HepG2 (cell line): ENCODE measurements around the gene NFE2. TPM values are rescaled to one million over a fixed set of nuclear protein-coding genes. Genes with fewer than 3 reads are reported as not detected.

Experiments used
- ATAC-seq: fragments of 200-7000 bp; cut with Tn5 transposase; 3 replicates; pipeline ENCODE4 v1.9.1; 2020; ENCODE audit warnings: mild to moderate bottlenecking, moderate library complexity
- BruUV-seq: library from RNA; stranded (reverse); fragments of 400-500 nt; replicated peaks from 2 replicates; lab custom pipeline; 2021; lab: Mats Ljungman, UMichigan
- CTCF ChIA-PET: fragments of 300-600 bp; formaldehyde crosslinking; extraction: SDS; loops from one replicate; lab custom pipeline; 2021; ENCODE audit warnings: low total read pairs, inconsistent platforms, low intra/inter-chr PET ratio; lab: Yijun Ruan, JAX
- POLR2A ChIA-PET: fragments of 350-600 bp; sonication (Branson Sonifier 250); formaldehyde crosslinking; loops from one replicate; lab custom pipeline; 2020; ENCODE audit warnings: antibody characterized with exemption, inconsistent platforms; lab: Yijun Ruan, JAX
- DNase-seq: peaks from one replicate; pipeline ENCODE4 v3.0.0-alpha.2; 2015; ENCODE audit warnings: low spot score
- FAIRE-seq: peaks from 3 replicates; lab custom pipeline; 2011; peaks lifted over from hg19 to GRCh38; lab: Jason Lieb, UNC
- H2AFZ ChIP-seq: one replicate; pipeline ENCODE4 v1.6.1; 2011; ENCODE audit warnings: low read length, inconsistent platforms
- H3K27ac ChIP-seq: fragments of 300-600 bp; 3 replicates; pipeline ENCODE4 v1.8.0; 2011; ENCODE audit warnings: mixed run types, mild to moderate bottlenecking, mixed read lengths, low read length, inconsistent platforms; ENCODE audit not compliant: insufficient read depth; ENCODE audit errors: extremely low read length
- H3K27me3 ChIP-seq, 2 experiments: fragments of 200-600 bp in 1 of 2; 2 replicates in 1 of 2; 3 replicates in 1 of 2; pipeline versions ENCODE4 v1.6.0 to v1.8.0; 2011; ENCODE audit warnings: low read length in 2 of 2, mild to moderate bottlenecking in 2 of 2, moderate library complexity in 2 of 2, inconsistent platforms in 1 of 2; ENCODE audit not compliant: insufficient read depth in 2 of 2, control insufficient read depth in 1 of 2
- H3K36me3 ChIP-seq, 2 experiments: fragments of 200-600 bp in 1 of 2; replicated peaks in 1 of 2; 2 replicates in 1 of 2; 3 replicates in 1 of 2; pipeline versions ENCODE4 v1.5.1 to v1.8.0; 2011; ENCODE audit warnings: low read length in 2 of 2, inconsistent platforms in 1 of 2; ENCODE audit not compliant: insufficient read depth in 2 of 2, control insufficient read depth in 1 of 2
- H3K4me1 ChIP-seq: 2 replicates; pipeline ENCODE4 v1.5.1; 2012; ENCODE audit warnings: low read length, inconsistent platforms; ENCODE audit not compliant: insufficient read depth
- H3K4me2 ChIP-seq: 2 replicates; pipeline ENCODE4 v1.6.0; 2011; ENCODE audit warnings: low read depth, low read length, inconsistent platforms
- H3K4me3 ChIP-seq, 3 experiments: fragments of 200-600 bp in 1 of 3; sonication (generic), shearing (Covaris generic) in 1 of 3; replicated peaks in 1 of 3; 2 replicates each; pipeline ENCODE4 v1.5.1; 2011 to 2016; ENCODE audit warnings: low read length in 3 of 3, inconsistent platforms in 2 of 3, low read depth in 2 of 3, mild to moderate bottlenecking in 2 of 3, control low read depth in 1 of 3, mixed read lengths in 1 of 3; ENCODE audit not compliant: insufficient read depth in 1 of 3
- H3K79me2 ChIP-seq: one replicate; pipeline ENCODE4 v1.6.1; 2011; ENCODE audit warnings: low read length, inconsistent platforms; ENCODE audit not compliant: insufficient read depth
- H3K9ac ChIP-seq: 2 replicates; pipeline ENCODE4 v1.6.0; 2011; ENCODE audit warnings: mild to moderate bottlenecking, low read depth, low read length, inconsistent platforms; ENCODE audit not compliant: insufficient read depth
- H3K9me3 ChIP-seq: 2 replicates; pipeline ENCODE4 v1.5.1; 2012; ENCODE audit warnings: mild to moderate bottlenecking, low read length
- H4K20me1 ChIP-seq: 2 replicates; pipeline ENCODE4 v1.6.0; 2011; ENCODE audit warnings: inconsistent platforms, mild to moderate bottlenecking, low read length, moderate library complexity; ENCODE audit not compliant: insufficient read depth
- GTF2F1 ChIP-seq: fragments of 150-350 bp; IDR thresholded peaks from 2 replicates; pipeline ENCODE4 v1.6.1; 2014; ENCODE audit warnings: low read length
- ISL2 ChIP-seq: sonication (generic); formaldehyde crosslinking; IDR thresholded peaks from 2 replicates; pipeline ENCODE4 v1.5.0; 2020; ENCODE audit warnings: missing genetic modification reagents
- ONECUT2 ChIP-seq: sonication (generic); formaldehyde crosslinking; IDR thresholded peaks from 2 replicates; pipeline ENCODE4 v1.4.0; 2020; ENCODE audit warnings: missing genetic modification reagents
- SUZ12 ChIP-seq: fragments of 150-350 bp; IDR thresholded peaks from 2 replicates; pipeline ENCODE4 v1.6.1; 2014; ENCODE audit warnings: low read depth, low read length
- ZFX ChIP-seq: sonication (generic); formaldehyde crosslinking; IDR thresholded peaks from 2 replicates; pipeline ENCODE4 v1.4.0; 2020; ENCODE audit warnings: mild to moderate bottlenecking, low read depth, missing genetic modification reagents, moderate library complexity
- ZMAT3 ChIP-seq: sonication (generic); formaldehyde crosslinking; conservative IDR thresholded peaks from 2 replicates; pipeline ENCODE4 v1.7.0; 2021; ENCODE audit warnings: missing genetic modification reagents
- WGBS: methylation state at CpG from one replicate; pipeline ENCODE4 v1.1.6; 2017; ENCODE audit warnings: low lambda C conversion rate; 5-methylcytosine and 5-hydroxymethylcytosine counted together
- in situ Hi-C: cut with HindIII; loops from 2 replicates; pipeline ENCODE4 v1.10.0; 2017; ENCODE audit warnings: low pct_unique_long_range_greater_than_20kb; ENCODE audit not compliant: extremely low pct_ligation_motif_present
- intact Hi-C: fragments of 100-400 bp; cut with micrococcal nuclease; formaldehyde crosslinking; loops from one replicate; pipeline ENCODE4 v1.10.0; 2022; ENCODE audit not compliant: unreplicated experiment
- polyA plus RNA-seq, 8 experiments: library from polyadenylated mRNA; depleted of rRNA in 3 of 8; stranded (reverse) in 7 of 8; unstranded in 1 of 8; fragments of >200 nt; fragmentation: Illumina TruSeq in 4 of 8; extraction: Trizol in 4 of 8; gene quantifications; 2 replicates each; pipeline versions ENCODE4 v1.2.1 to v1.2.3, GENCODE V29; 2011 to 2016; ENCODE audit warnings: low read depth in 4 of 8, missing spikeins in 1 of 8, mixed read lengths in 1 of 8; ENCODE audit not compliant: insufficient read depth in 1 of 8
- total RNA-seq, 5 experiments: library from RNA; depleted of rRNA; stranded (reverse); fragments of >200 nt; fragmentation: Illumina TruSeq; extraction: Trizol; gene quantifications; 2 replicates each; pipeline ENCODE4 v1.2.3, GENCODE V29; 2016; ENCODE audit warnings: low read depth in 1 of 5
- TF ChIP-seq, protein P1 (sequence below), 2 experiments: sonication (generic) in 1 of 2; formaldehyde crosslinking in 1 of 2; IDR thresholded peaks; 2 replicates each; pipeline versions ENCODE4 v1.4.0 to v1.6.1; 2016 to 2020; ENCODE audit warnings: borderline replicate concordance in 1 of 2, low read depth in 1 of 2, mild to moderate bottlenecking in 1 of 2, missing genetic modification reagents in 1 of 2
- TF ChIP-seq, protein P2 (sequence below): sonication (generic); formaldehyde crosslinking; IDR thresholded peaks from 2 replicates; pipeline ENCODE4 v1.4.0; 2020; ENCODE audit warnings: mild to moderate bottlenecking, missing genetic modification reagents
- TF ChIP-seq, protein P3 (sequence below): sonication (generic); formaldehyde crosslinking; conservative IDR thresholded peaks from 2 replicates; pipeline ENCODE4 v1.4.0; 2020; ENCODE audit warnings: missing genetic modification reagents
- TF ChIP-seq, protein P4 (sequence below): sonication (generic); formaldehyde crosslinking; IDR thresholded peaks from 2 replicates; pipeline ENCODE4 v1.8.1; 2022; ENCODE audit warnings: low read depth, mild to moderate bottlenecking, missing genetic modification reagents
- TF ChIP-seq, protein P5 (sequence below): IDR thresholded peaks from 2 replicates; pipeline ENCODE4 v1.6.1; 2016; ENCODE audit warnings: low read depth, borderline replicate concordance

NFE2 gene
- total and polyA plus RNA-seq, 2 of the 13 experiments (the other 11 are each of a cell fraction or from before 2014, with no cell fraction given) = 4.5 to 7.8 TPM

DNA sequence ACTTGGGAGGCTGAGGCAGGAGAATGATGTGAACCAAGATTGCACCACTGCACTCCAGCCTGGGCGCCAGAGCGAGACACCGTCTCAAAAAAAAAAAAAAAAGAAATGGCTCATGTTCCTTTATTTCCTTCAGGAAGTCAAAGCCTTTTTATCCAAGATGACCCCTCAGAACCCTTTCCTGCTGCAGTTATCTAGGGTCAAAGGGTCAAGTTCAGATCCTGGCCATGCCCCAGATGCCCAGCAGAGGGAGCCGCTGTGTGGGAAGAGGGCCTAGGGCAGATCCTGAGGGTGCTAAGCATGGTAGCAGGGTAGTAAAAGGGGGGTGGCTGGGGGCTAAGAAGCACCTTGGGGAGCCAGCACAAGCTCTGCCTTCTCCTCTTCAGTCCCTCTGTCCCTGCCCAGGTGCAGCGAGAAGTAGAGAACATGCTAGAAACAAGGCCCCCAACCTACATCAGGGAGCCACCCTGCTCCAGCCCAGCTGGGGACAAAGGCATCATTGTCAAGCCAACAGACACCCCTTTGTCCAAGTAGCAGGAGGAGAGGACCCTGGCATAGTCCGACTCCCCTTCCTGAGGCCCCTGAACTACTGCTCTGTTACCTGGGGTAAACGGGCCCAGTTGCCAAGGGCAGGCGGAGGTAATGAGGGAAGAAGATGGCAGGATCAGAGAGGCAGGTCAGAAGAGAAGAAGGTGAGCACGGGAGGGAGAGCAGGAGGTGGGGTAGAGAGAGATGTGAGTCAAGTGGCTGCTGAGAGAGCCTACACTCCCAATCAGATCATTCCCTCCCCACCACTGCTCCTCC lies 6.5 kb downstream of the NFE2 start:
- ATAC-seq = peak; percentile 60
- ChIA-PET POLR2A (interaction anchor here (0.9 to 14.6 kb wide), 10 partner anchors 8 to 65 kb away, joined by 4 to 176 read pairs (median 8); partner anchors contain the start of genes CBX5, COPZ1 and HNRNPA1), CTCF (interaction anchor here (0.9 to 3.4 kb wide), 4 partner anchors 27 to 85 kb away, joined by 3 to 34 read pairs (median 16); partner anchors contain the start of gene COPZ1)
- BruUV-seq = no TSS peak
- FAIRE-seq = peak; percentile 85
- peak overlapping the region; percentile 91 for H3K4me2 ChIP-seq
- DNase-seq = peak; percentile 89
- peak overlapping the region; percentile 82 for H2AFZ ChIP-seq
- H3K9ac ChIP-seq = peak overlapping the region; percentile 79
- peak overlapping the region; percentile 89 for H3K27ac ChIP-seq
- H3K27me3 ChIP-seq = no peaks in the 10 kb centered on the region
- 8% methylated on average over 8 of the region's 9 CpGs for WGBS
- H3K9me3 ChIP-seq = no peaks in the 10 kb centered on the region
- H3K36me3 ChIP-seq = peaks cover 2 to 11% of the 10 kb centered on the region in 2 experiments; a peak in 2 of 5 replicates
- peaks cover 3% of the 10 kb centered on the region for H3K79me2 ChIP-seq
- no peaks in the 10 kb centered on the region for H4K20me1 ChIP-seq
- in situ Hi-C loops (no loop called here), intact Hi-C loops (loop anchor here (1.0 kb wide), 4 partner anchors 30 to 74 kb away; no protein-coding TSS in a partner anchor)
- H3K4me3 ChIP-seq = peak overlapping the region in 2 of 3 experiments; percentile 26 to 64; a peak in 3 of 6 replicates
- H3K4me1 ChIP-seq = peaks cover 57% of the 10 kb centered on the region
- TF ChIP-seq ISL2 (CRISPR knock-in tag) (peak; percentile 56; the same call in 1 of the 2 replicates), SUZ12 (no peak), ZFX (CRISPR knock-in tag) (peak; percentile 38), ONECUT2 (CRISPR knock-in tag) (no peak), ZMAT3 (0 out of 2 replicates have a peak, but pooled peaks have one; percentile 44), GTF2F1 (no peak)
- TF ChIP-seq, protein P1, sequence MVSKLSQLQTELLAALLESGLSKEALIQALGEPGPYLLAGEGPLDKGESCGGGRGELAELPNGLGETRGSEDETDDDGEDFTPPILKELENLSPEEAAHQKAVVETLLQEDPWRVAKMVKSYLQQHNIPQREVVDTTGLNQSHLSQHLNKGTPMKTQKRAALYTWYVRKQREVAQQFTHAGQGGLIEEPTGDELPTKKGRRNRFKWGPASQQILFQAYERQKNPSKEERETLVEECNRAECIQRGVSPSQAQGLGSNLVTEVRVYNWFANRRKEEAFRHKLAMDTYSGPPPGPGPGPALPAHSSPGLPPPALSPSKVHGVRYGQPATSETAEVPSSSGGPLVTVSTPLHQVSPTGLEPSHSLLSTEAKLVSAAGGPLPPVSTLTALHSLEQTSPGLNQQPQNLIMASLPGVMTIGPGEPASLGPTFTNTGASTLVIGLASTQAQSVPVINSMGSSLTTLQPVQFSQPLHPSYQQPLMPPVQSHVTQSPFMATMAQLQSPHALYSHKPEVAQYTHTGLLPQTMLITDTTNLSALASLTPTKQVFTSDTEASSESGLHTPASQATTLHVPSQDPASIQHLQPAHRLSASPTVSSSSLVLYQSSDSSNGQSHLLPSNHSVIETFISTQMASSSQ (IDR thresholded peaks at IDR 0.05; ENCODE audit: low read depth) = no peak
- TF ChIP-seq, protein P1 (CRISPR knock-in tag; IDR thresholded peaks at IDR 0.05; ENCODE audit: borderline replicate concordance) = no peak; the same call in 1 of the 2 replicates
- TF ChIP-seq, protein P2, sequence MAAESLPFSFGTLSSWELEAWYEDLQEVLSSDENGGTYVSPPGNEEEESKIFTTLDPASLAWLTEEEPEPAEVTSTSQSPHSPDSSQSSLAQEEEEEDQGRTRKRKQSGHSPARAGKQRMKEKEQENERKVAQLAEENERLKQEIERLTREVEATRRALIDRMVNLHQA (CRISPR knock-in tag) = no peak
- TF ChIP-seq, protein P3, sequence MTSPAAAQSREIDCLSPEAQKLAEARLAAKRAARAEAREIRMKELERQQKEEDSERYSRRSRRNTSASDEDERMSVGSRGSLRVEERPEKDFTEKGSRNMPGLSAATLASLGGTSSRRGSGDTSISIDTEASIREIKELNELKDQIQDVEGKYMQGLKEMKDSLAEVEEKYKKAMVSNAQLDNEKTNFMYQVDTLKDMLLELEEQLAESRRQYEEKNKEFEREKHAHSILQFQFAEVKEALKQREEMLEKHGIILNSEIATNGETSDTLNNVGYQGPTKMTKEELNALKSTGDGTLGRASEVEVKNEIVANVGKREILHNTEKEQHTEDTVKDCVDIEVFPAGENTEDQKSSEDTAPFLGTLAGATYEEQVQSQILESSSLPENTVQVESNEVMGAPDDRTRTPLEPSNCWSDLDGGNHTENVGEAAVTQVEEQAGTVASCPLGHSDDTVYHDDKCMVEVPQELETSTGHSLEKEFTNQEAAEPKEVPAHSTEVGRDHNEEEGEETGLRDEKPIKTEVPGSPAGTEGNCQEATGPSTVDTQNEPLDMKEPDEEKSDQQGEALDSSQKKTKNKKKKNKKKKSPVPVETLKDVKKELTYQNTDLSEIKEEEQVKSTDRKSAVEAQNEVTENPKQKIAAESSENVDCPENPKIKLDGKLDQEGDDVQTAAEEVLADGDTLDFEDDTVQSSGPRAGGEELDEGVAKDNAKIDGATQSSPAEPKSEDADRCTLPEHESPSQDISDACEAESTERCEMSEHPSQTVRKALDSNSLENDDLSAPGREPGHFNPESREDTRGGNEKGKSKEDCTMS = no peak
- TF ChIP-seq, protein P4, sequence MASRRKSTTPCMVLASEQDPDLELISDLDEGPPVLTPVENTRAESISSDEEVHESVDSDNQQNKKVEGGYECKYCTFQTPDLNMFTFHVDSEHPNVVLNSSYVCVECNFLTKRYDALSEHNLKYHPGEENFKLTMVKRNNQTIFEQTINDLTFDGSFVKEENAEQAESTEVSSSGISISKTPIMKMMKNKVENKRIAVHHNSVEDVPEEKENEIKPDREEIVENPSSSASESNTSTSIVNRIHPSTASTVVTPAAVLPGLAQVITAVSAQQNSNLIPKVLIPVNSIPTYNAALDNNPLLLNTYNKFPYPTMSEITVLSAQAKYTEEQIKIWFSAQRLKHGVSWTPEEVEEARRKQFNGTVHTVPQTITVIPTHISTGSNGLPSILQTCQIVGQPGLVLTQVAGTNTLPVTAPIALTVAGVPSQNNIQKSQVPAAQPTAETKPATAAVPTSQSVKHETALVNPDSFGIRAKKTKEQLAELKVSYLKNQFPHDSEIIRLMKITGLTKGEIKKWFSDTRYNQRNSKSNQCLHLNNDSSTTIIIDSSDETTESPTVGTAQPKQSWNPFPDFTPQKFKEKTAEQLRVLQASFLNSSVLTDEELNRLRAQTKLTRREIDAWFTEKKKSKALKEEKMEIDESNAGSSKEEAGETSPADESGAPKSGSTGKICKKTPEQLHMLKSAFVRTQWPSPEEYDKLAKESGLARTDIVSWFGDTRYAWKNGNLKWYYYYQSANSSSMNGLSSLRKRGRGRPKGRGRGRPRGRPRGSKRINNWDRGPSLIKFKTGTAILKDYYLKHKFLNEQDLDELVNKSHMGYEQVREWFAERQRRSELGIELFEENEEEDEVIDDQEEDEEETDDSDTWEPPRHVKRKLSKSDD (CRISPR knock-in tag) = no peak
- TF ChIP-seq, protein P5, sequence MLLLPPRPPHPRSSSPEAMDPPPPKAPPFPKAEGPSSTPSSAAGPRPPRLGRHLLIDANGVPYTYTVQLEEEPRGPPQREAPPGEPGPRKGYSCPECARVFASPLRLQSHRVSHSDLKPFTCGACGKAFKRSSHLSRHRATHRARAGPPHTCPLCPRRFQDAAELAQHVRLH = no peak; the same call in 1 of the 2 replicates
